Sciatic nerve (tissue), 2 donors: ENCODE results near the gene RABEP2. TPM values are rescaled to one million over a fixed set of nuclear protein-coding genes. Genes with fewer than 3 reads are reported as not detected.
"Not testable (repeated sequence)": the region's sequence is repeated elsewhere in the genome, so short reads cannot be mapped to it uniquely, and the experiment has no call there.

Source experiments
- ATAC-seq: fragments of 200-7000 bp; cut with Tn5 transposase; one replicate; pipeline ENCODE4 v1.9.1; 2020; ENCODE audit warnings: mild to moderate bottlenecking, moderate library complexity
- DNase-seq: peaks from one replicate; pipeline ENCODE4 v3.0.0-alpha.2; 2020; ENCODE audit warnings: low spot score
- intact Hi-C: fragments of 100-400 bp; cut with DNase I; formaldehyde crosslinking; loops from one replicate; pipeline ENCODE4 v1.14.2; 2022
- total RNA-seq: library from RNA; stranded (reverse); fragmentation: NEBNext Ultra II Directional; extraction: Animal tissue kit (Norgen Biotek cat#: 25700); gene quantifications from one replicate; pipeline ENCODE4 v1.2.1, GENCODE V29; 2021
- donor health status: DM: no; HTN: no; CAD: no.
- donor health status: DM: no; HTN: no; CAD: no.

The RABEP2 gene
- total RNA-seq, 1 donor from 2014 or later = 16.4 TPM

- intact Hi-C loops = no loop called here
- DNase-seq (peak; percentile 92), ATAC-seq (peak; percentile 98)
Observed at GRCh38 chr16:28935924-28936783, 11.1 kb upstream of the RABEP2 start.

GRCh38 chr16:28935346-28935745, 10.3 kb upstream of the RABEP2 start:
- DNase-seq = no peak
- intact Hi-C loops = no loop called here
- no peak for ATAC-seq

GRCh38 chr16:28933171-28933570, 8.1 kb upstream of the RABEP2 start:
- intact Hi-C loops = no loop called here
- no peak for ATAC-seq

GRCh38 chr16:28932339-28933141, 7.5 kb upstream of the RABEP2 start:
- ATAC-seq = no peak
- DNase-seq = no peak
- intact Hi-C loops = no loop called here

More at GRCh38 chr16:28933171-28933570, 8.1 kb upstream of the RABEP2 start:
- no peak for DNase-seq

- intact Hi-C loops = no loop called here
- no peak for DNase-seq
- ATAC-seq = no peak
Observed at GRCh38 chr16:28931801-28932225, 6.8 kb upstream of the RABEP2 start, which contains the start of gene CD19. CD19 (plus strand) TSS chr16:28931971; CDS start chr16:28932001, 30 bp downstream.

- intact Hi-C loops = no loop called here
Observed at GRCh38 chr16:28930652-28931051, 5.6 kb upstream of the RABEP2 start.

GRCh38 chr16:28930203-28930602, 5.2 kb upstream of the RABEP2 start:
- intact Hi-C loops = no loop called here
- ATAC-seq (no peak), DNase-seq (no peak)

More at GRCh38 chr16:28930652-28931051, 5.6 kb upstream of the RABEP2 start:
- no peak for DNase-seq
- ATAC-seq = no peak

GRCh38 chr16:28927815-28928214, 2.8 kb upstream of the RABEP2 start:
- DNase-seq (no peak), ATAC-seq (no peak)
- intact Hi-C loops = no loop called here

- DNase-seq, intact Hi-C loops, ATAC-seq: not testable (repeated sequence)
Observed at GRCh38 chr16:28926284-28926683, 1.2 kb upstream of the RABEP2 start.

GRCh38 chr16:28925386-28926228, 569 bp upstream of the RABEP2 start:
- ATAC-seq (peak; percentile 77), DNase-seq (peak; percentile 86)
- intact Hi-C loops = no loop called here

GRCh38 chr16:28924399-28924761, 658 bp downstream of the RABEP2 start:
- intact Hi-C loops = no loop called here
- no peak for DNase-seq
- ATAC-seq = no peak

- DNase-seq (no peak), ATAC-seq (no peak)
- intact Hi-C loops = no loop called here
Observed at GRCh38 chr16:28923652-28924398, 1.2 kb downstream of the RABEP2 start.

- DNase-seq = no peak
- intact Hi-C loops = no loop called here
Observed at GRCh38 chr16:28923231-28923587, 1.8 kb downstream of the RABEP2 start.

GRCh38 chr16:28918698-28919097, 6.3 kb downstream of the RABEP2 start:
- ATAC-seq (no peak), DNase-seq (no peak)
- intact Hi-C loops = no loop called here

More at GRCh38 chr16:28923231-28923587, 1.8 kb downstream of the RABEP2 start:
- no peak for ATAC-seq

- DNase-seq (no peak), ATAC-seq (no peak)
- intact Hi-C loops = no loop called here
Observed at GRCh38 chr16:28917095-28917494, 7.9 kb downstream of the RABEP2 start.

GRCh38 chr16:28915181-28915580, 9.9 kb downstream of the RABEP2 start:
- no peak for DNase-seq
- ATAC-seq = no peak
- intact Hi-C loops = no loop called here

GRCh38 chr16:28913946-28914724, 10.9 kb downstream of the RABEP2 start:
- no peak for ATAC-seq
- intact Hi-C loops = no loop called here
- DNase-seq = no peak

- DNase-seq = no peak
- intact Hi-C loops = no loop called here
- no peak for ATAC-seq
Observed at GRCh38 chr16:28912558-28912957, 12.5 kb downstream of the RABEP2 start.
